Lower lobe of right lung (tissue), 2 donors: ENCODE data around the gene NDUFV2. TPM values are rescaled to one million over a fixed set of nuclear protein-coding genes. Genes with fewer than 3 reads are reported as not detected.

ENCODE experiments used
- ATAC-seq, 2 donors: fragments of 200-7000 bp; cut with Tn5 transposase; one replicate each; pipeline ENCODE4 v1.9.1; 2020 to 2022; ENCODE audit warnings: mild to moderate bottlenecking in 2 of 2, moderate library complexity in 2 of 2
- DNase-seq: peaks from one replicate; pipeline ENCODE4 v3.0.0-alpha.2; 2020
- H3K27ac ChIP-seq: fragments of 200-600 bp; one replicate; pipeline ENCODE4 v1.8.0; 2022
- H3K27me3 ChIP-seq: fragments of 200-600 bp; one replicate; pipeline ENCODE4 v1.8.0; 2022; ENCODE audit warnings: low read depth
- H3K36me3 ChIP-seq: fragments of 200-600 bp; one replicate; pipeline ENCODE4 v1.8.0; 2022; ENCODE audit warnings: mild to moderate bottlenecking
- H3K4me1 ChIP-seq: fragments of 200-600 bp; one replicate; pipeline ENCODE4 v1.8.0; 2022
- H3K4me3 ChIP-seq: fragments of 200-600 bp; one replicate; pipeline ENCODE4 v1.8.0; 2022; ENCODE audit warnings: mild to moderate bottlenecking
- H3K9me3 ChIP-seq: fragments of 200-600 bp; one replicate; pipeline ENCODE4 v1.8.0; 2022
- CTCF ChIP-seq: fragments of 200-600 bp; IDR thresholded peaks from one replicate; pipeline ENCODE4 v1.8.0; 2022; ENCODE audit warnings: antibody characterized with exemption, mild to moderate bottlenecking
- intact Hi-C: fragments of 100-400 bp; cut with DNase I; formaldehyde crosslinking; loops from one replicate; pipeline ENCODE4 v1.11.0; 2022
- total RNA-seq: library from RNA; stranded (reverse); fragmentation: NEBNext Ultra II Directional; extraction: Animal tissue kit (Norgen Biotek cat#: 25700); gene quantifications from one replicate; pipeline ENCODE4 v1.2.1, GENCODE V29; 2021
- donor health status: DM: no; HTN: yes; CAD: no; lungs with severe emphysema.

Gene NDUFV2
- total RNA-seq, 1 donor from 2014 or later = 108 TPM

- H3K36me3 ChIP-seq = no peaks in the 10 kb centered on the region
- H3K9me3 ChIP-seq = no peaks in the 10 kb centered on the region
- H3K4me1 ChIP-seq = peaks cover 46% of the 10 kb centered on the region
- no peak overlapping the region for H3K4me3 ChIP-seq
- H3K27ac ChIP-seq = no peak overlapping the region
- ATAC-seq (peak; percentile 17 to 19), DNase-seq (no peak)
- no peaks in the 10 kb centered on the region for H3K27me3 ChIP-seq
- intact Hi-C loops = no loop called here
- no peak for TF ChIP-seq CTCF
These were observed 71.3 kb downstream of the NDUFV2 start for GRCh38 chr18:9173770-9174233.

- Histone ChIP-seq H3K27me3 (no peaks in the 10 kb centered on the region), H3K36me3 (no peaks in the 10 kb centered on the region), H3K4me1 (peaks cover 46% of the 10 kb centered on the region), H3K4me3 (no peak overlapping the region), H3K9me3 (no peaks in the 10 kb centered on the region), H3K27ac (no peak overlapping the region)
- no peak for TF ChIP-seq CTCF
- intact Hi-C loops = no loop called here
- DNase-seq (no peak), ATAC-seq (peak; percentile 47 to 51)
These were observed 71.8 kb downstream of the NDUFV2 start for GRCh38 chr18:9174302-9174701.

- TF ChIP-seq CTCF = no peak
- no peaks in the 10 kb centered on the region for H3K36me3 ChIP-seq
- no peak overlapping the region for H3K4me3 ChIP-seq
- ATAC-seq (no peak), DNase-seq (no peak)
- intact Hi-C loops = no loop called here
- H3K9me3 ChIP-seq = no peaks in the 10 kb centered on the region
- H3K4me1 ChIP-seq = peaks cover 46% of the 10 kb centered on the region
- no peaks in the 10 kb centered on the region for H3K27me3 ChIP-seq
- H3K27ac ChIP-seq = no peak overlapping the region
These were observed 72.6 kb downstream of the NDUFV2 start for GRCh38 chr18:9175115-9175514.

- DNase-seq (no peak), ATAC-seq (peak; percentile 82 to 88)
- Histone ChIP-seq H3K4me1 (peaks cover 54% of the 10 kb centered on the region), H3K27me3 (no peaks in the 10 kb centered on the region), H3K27ac (no peak overlapping the region), H3K36me3 (no peaks in the 10 kb centered on the region), H3K4me3 (no peak overlapping the region), H3K9me3 (no peaks in the 10 kb centered on the region)
- intact Hi-C loops = no loop called here
- TF ChIP-seq CTCF = no peak
These were observed 74.5 kb downstream of the NDUFV2 start for GRCh38 chr18:9177031-9177430.

DNA sequence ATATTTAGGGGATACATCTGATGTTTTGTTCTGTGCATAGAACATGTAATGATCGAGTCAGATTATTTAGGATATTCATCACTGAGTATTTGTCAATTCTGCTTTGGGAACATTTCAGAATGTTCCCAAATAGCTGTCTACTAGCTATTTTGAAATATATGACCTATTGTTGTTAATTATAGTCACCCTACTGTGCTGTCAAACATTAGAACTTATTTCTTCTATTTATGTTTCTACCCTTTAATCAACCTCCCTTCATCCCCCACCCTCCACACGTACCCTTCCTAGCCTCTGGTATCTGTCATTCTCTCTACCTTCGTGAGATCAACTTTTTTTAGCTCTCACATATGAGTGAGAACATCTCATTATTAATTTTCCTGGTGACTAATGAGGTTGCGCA lies 75.0 kb downstream of the NDUFV2 start:
- DNase-seq (no peak), ATAC-seq (no peak)
- Histone ChIP-seq H3K4me3 (no peak overlapping the region), H3K4me1 (peaks cover 54% of the 10 kb centered on the region), H3K27me3 (no peaks in the 10 kb centered on the region), H3K9me3 (no peaks in the 10 kb centered on the region), H3K27ac (no peak overlapping the region), H3K36me3 (peaks cover 2% of the 10 kb centered on the region)
- TF ChIP-seq CTCF = no peak
- intact Hi-C loops = no loop called here

GRCh38 chr18:9178557-9178956 lies 76.1 kb downstream of the NDUFV2 start:
- Histone ChIP-seq H3K27ac (no peak overlapping the region), H3K36me3 (peaks cover 13% of the 10 kb centered on the region), H3K4me1 (peaks cover 48% of the 10 kb centered on the region), H3K4me3 (no peak overlapping the region), H3K9me3 (no peaks in the 10 kb centered on the region), H3K27me3 (no peaks in the 10 kb centered on the region)
- no peak for TF ChIP-seq CTCF
- ATAC-seq (no peak), DNase-seq (no peak)
- intact Hi-C loops = no loop called here
